HepG2 (cell line): ENCODE results near the gene HSF4. TPM values are rescaled to one million over a fixed set of nuclear protein-coding genes. Genes with fewer than 3 reads are reported as not detected.

Experiments used
- AHDC1 ChIP-seq: sonication (generic); formaldehyde crosslinking; IDR thresholded peaks from 2 replicates; pipeline ENCODE4 v1.5.1; 2020; ENCODE audit warnings: mild to moderate bottlenecking, missing genetic modification reagents, borderline replicate concordance
- EHMT2 ChIP-seq: fragments of 200-600 bp; sonication (generic); IDR thresholded peaks from 2 replicates; pipeline ENCODE4 v1.7.0; 2017; ENCODE audit warnings: antibody characterized with exemption, low read depth, low read length, borderline replicate concordance
- FOXO1 ChIP-seq: sonication (generic); formaldehyde crosslinking; IDR thresholded peaks from 2 replicates; pipeline ENCODE4 v1.4.0; 2020; ENCODE audit warnings: missing genetic modification reagents
- FOXP1 ChIP-seq, 2 experiments: fragments of 450-650 bp in 1 of 2; IDR thresholded peaks; 2 replicates each; pipeline ENCODE4 v1.6.1; 2017 to 2018; ENCODE audit warnings: antibody characterized with exemption in 1 of 2
- MBD4 ChIP-seq: IDR thresholded peaks from 2 replicates; pipeline ENCODE4 v1.6.1; 2012; ENCODE audit warnings: low read length, inconsistent platforms, borderline replicate concordance
- SETDB1 ChIP-seq: sonication (generic); formaldehyde crosslinking; IDR thresholded peaks from 2 replicates; pipeline ENCODE4 v1.5.1; 2020; ENCODE audit warnings: missing genetic modification reagents, mild to moderate bottlenecking, borderline replicate concordance
- ZBED4 ChIP-seq: sonication (generic); formaldehyde crosslinking; IDR thresholded peaks from 2 replicates; pipeline ENCODE4 v1.4.0; 2020; ENCODE audit warnings: missing genetic modification reagents, borderline replicate concordance
- ZBTB7A ChIP-seq: sonication (generic); formaldehyde crosslinking; IDR thresholded peaks from 2 replicates; pipeline ENCODE4 v1.8.0; 2022; ENCODE audit warnings: mild to moderate bottlenecking, missing genetic modification reagents
- ZKSCAN8 ChIP-seq: IDR thresholded peaks from 2 replicates; pipeline ENCODE4 v1.6.1; 2016; ENCODE audit warnings: borderline replicate concordance, missing genetic modification reagents, missing compliant biosample characterization
- ZNF570 ChIP-seq: sonication (generic); formaldehyde crosslinking; IDR thresholded peaks from 2 replicates; pipeline ENCODE4 v1.4.0; 2020; ENCODE audit warnings: mild to moderate bottlenecking, missing genetic modification reagents, borderline replicate concordance
- ZNF75D ChIP-seq: sonication (generic); formaldehyde crosslinking; IDR thresholded peaks from 2 replicates; pipeline ENCODE4 v1.8.1; 2023; ENCODE audit warnings: missing genetic modification reagents, mild to moderate bottlenecking, borderline replicate concordance
- ZSCAN5A ChIP-seq: sonication (generic); formaldehyde crosslinking; IDR thresholded peaks from 2 replicates; pipeline ENCODE4 v1.8.0; 2022; ENCODE audit warnings: mild to moderate bottlenecking, missing genetic modification reagents, borderline replicate concordance
- polyA plus RNA-seq, 8 experiments: library from polyadenylated mRNA; depleted of rRNA in 3 of 8; stranded (reverse) in 7 of 8; unstranded in 1 of 8; fragments of >200 nt; fragmentation: Illumina TruSeq in 4 of 8; extraction: Trizol in 4 of 8; gene quantifications; 2 replicates each; pipeline versions ENCODE4 v1.2.1 to v1.2.3, GENCODE V29; 2011 to 2016; ENCODE audit warnings: low read depth in 4 of 8, missing spikeins in 1 of 8, mixed read lengths in 1 of 8; ENCODE audit not compliant: insufficient read depth in 1 of 8
- total RNA-seq, 5 experiments: library from RNA; depleted of rRNA; stranded (reverse); fragments of >200 nt; fragmentation: Illumina TruSeq; extraction: Trizol; gene quantifications; 2 replicates each; pipeline ENCODE4 v1.2.3, GENCODE V29; 2016; ENCODE audit warnings: low read depth in 1 of 5
- TF ChIP-seq, protein P1 (sequence below): sonication (generic); formaldehyde crosslinking; IDR thresholded peaks from 2 replicates; pipeline ENCODE4 v1.9.0; 2022; ENCODE audit warnings: missing genetic modification reagents, mild to moderate bottlenecking, borderline replicate concordance

HSF4 gene
- total and polyA plus RNA-seq, 2 of the 13 experiments (the other 11 are each of a cell fraction or from before 2014, with no cell fraction given): 3.5 to 16.9 TPM

DNA sequence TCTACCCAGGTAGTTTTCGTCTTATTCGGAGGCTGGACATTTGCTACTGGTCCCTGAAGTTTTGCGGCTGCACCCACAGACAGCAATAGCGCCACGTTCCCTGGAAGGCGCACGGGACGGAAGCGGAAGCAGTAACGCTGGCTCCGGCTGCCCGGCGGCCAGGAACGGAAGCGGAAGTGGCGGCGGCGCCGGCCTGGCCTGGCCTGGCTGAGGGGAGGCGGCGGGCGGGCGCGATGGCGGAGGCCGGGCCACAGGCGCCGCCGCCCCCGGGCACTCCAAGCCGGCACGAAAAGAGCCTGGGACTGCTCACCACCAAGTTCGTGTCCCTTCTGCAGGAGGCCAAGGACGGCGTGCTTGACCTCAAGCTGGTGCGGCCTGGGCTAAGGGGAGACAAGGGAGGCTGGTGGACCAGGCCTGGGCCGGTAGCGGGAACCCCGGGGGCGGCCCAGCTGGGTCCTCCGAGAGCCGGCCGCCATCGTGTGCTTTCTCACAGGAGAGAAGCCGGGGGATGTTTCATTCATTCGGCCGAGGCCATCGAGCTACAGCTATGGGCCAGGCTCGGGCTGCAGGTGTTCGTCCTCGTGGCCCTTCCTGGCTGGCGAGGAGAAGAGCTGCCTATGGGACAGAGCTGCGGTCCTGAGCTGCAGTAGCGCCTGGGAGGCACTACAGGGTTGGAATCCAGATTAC lies 27.6 kb downstream of the HSF4 start, which contains the start of gene E2F4 (continued):
- TF ChIP-seq ZNF75D (CRISPR knock-in tag): no peak
- TF ChIP-seq ZSCAN5A (CRISPR knock-in tag): no peak; the same call in 1 of the 2 replicates
- no peak; the same call in 1 of the 2 replicates for TF ChIP-seq ZNF570 (CRISPR knock-in tag)
- TF ChIP-seq EHMT2: no peak
- TF ChIP-seq ZKSCAN8: no peak
- TF ChIP-seq FOXO1: peak; percentile 51; the same call in 1 of the 2 replicates
- no peak for TF ChIP-seq AHDC1 (CRISPR knock-in tag)
- TF ChIP-seq FOXP1 (IDR thresholded peaks at IDR 0.05): no peak
- no peak for TF ChIP-seq FOXP1 (CRISPR knock-in tag; IDR thresholded peaks at IDR 0.05)
- TF ChIP-seq, protein P1, sequence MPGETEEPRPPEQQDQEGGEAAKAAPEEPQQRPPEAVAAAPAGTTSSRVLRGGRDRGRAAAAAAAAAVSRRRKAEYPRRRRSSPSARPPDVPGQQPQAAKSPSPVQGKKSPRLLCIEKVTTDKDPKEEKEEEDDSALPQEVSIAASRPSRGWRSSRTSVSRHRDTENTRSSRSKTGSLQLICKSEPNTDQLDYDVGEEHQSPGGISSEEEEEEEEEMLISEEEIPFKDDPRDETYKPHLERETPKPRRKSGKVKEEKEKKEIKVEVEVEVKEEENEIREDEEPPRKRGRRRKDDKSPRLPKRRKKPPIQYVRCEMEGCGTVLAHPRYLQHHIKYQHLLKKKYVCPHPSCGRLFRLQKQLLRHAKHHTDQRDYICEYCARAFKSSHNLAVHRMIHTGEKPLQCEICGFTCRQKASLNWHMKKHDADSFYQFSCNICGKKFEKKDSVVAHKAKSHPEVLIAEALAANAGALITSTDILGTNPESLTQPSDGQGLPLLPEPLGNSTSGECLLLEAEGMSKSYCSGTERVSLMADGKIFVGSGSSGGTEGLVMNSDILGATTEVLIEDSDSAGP (CRISPR knock-in tag): peak; percentile 44; the same call in 1 of the 2 replicates
- no peak for TF ChIP-seq SETDB1 (CRISPR knock-in tag)
- no peak for TF ChIP-seq ZBTB7A (CRISPR knock-in tag)
- peak; percentile 31; the same call in 1 of the 2 replicates for TF ChIP-seq ZBED4 (CRISPR knock-in tag)
- TF ChIP-seq MBD4: no peak
